Stimulated activated CD4-positive, alpha-beta T cell treated with anti-CD3 and anti-CD28 coated beads, TNF-alpha, amount 100 ng/mL, for 1 hour (primary cell): ENCODE measurements around the gene FKBP4.

Source experiments
- DNase-seq, 3 donors: peaks; one replicate each; pipeline ENCODE4 v3.0.0-alpha.2; 2020; ENCODE audit warnings: low read depth in 3 of 3, low spot score in 1 of 3

Gene FKBP4

GRCh38 chr12:2812290-2813213 is 17.8 kb downstream of the FKBP4 start, which contains the start of gene ITFG2:
Gene ITFG2, plus strand, starts transcription at chr12:2812668. Its CDS starts 93 bp downstream, at chr12:2812761.
- DNase-seq: peak; percentile 82 to 88 (median 85)

GRCh38 chr12:2813214-2814185 is 18.7 kb downstream of the FKBP4 start:
- no peak for DNase-seq

- DNase-seq: no peak
Observed at GRCh38 chr12:2819810-2820209, 25.0 kb downstream of the FKBP4 start.

GRCh38 chr12:2820432-2820831 is 25.7 kb downstream of the FKBP4 start:
- no peak for DNase-seq

- no peak for DNase-seq
Observed at GRCh38 chr12:2823483-2823882, 28.7 kb downstream of the FKBP4 start.

GRCh38 chr12:2824541-2824940 is 29.8 kb downstream of the FKBP4 start:
- DNase-seq: no peak

- no peak for DNase-seq
Observed at GRCh38 chr12:2825132-2825531, 30.4 kb downstream of the FKBP4 start.

- no peak for DNase-seq
Observed at GRCh38 chr12:2826036-2826435, 31.3 kb downstream of the FKBP4 start.

GRCh38 chr12:2826721-2827515 is 32.1 kb downstream of the FKBP4 start:
- DNase-seq: no peak

- no peak for DNase-seq
Observed at GRCh38 chr12:2829275-2829674, 34.5 kb downstream of the FKBP4 start.

GRCh38 chr12:2832550-2833127 is 37.9 kb downstream of the FKBP4 start:
- no peak for DNase-seq

- no peak for DNase-seq
Observed at GRCh38 chr12:2833327-2833726, 38.6 kb downstream of the FKBP4 start.

- DNase-seq: no peak
Observed at GRCh38 chr12:2833810-2834209, 39.0 kb downstream of the FKBP4 start.

- no peak for DNase-seq
Observed at GRCh38 chr12:2834581-2835491, 40.1 kb downstream of the FKBP4 start, which contains the start of gene NRIP2. Gene NRIP2, minus strand, starts transcription at chr12:2835035. Its CDS starts 52 bp downstream, at chr12:2834983.

GRCh38 chr12:2835691-2836403 is 41.1 kb downstream of the FKBP4 start:
- DNase-seq: no peak

- DNase-seq: no peak
Observed at GRCh38 chr12:2836574-2836973, 41.8 kb downstream of the FKBP4 start.

- no peak for DNase-seq
Observed at GRCh38 chr12:2841056-2841650, 46.4 kb downstream of the FKBP4 start.

- DNase-seq: no peak
Observed at GRCh38 chr12:2842948-2843347, 48.2 kb downstream of the FKBP4 start.
